ENCODE data around the gene AFG1L. TPM values are rescaled to one million over a fixed set of nuclear protein-coding genes. Genes with fewer than 3 reads are reported as not detected.
"Not testable (repeated sequence)": the region's sequence is repeated elsewhere in the genome, so short reads cannot be mapped to it uniquely, and the experiment has no call there.

The AFG1L gene
- total RNA-seq, 1 donor from 2014 or later = 13.3 TPM

DNA sequence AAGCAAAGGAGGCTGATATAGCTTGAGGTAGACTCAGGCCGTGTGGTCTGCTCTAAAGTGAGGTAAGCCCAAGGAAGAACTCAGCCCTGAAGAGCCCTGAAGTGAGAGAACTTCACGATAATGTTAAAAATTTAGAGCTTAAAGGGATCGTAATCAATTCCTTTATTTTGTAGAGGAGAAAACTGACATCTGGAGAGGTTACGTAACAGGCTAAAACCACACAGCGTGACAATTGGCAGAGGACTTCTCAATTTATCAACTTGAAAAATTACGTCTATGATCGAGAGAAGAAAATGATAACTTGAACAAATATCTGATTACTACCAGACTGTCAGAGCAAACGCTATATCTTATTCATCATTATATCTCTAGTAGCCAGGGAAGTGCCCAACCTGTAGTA lies 144.1 kb downstream of the AFG1L start:
- no peaks in the 10 kb centered on the region for H3K9me3 ChIP-seq (replicated peaks)
- no peaks in the 10 kb centered on the region for H3K27me3 ChIP-seq (ENCODE audit: low read depth)
- H3K4me3 ChIP-seq = no peak overlapping the region
- H3K36me3 ChIP-seq = no peaks in the 10 kb centered on the region
- H3K27ac ChIP-seq (replicated peaks) = no peak overlapping the region
- intact Hi-C loops (cut with micrococcal nuclease) = no loop called here
- TF ChIP-seq, protein P1, sequence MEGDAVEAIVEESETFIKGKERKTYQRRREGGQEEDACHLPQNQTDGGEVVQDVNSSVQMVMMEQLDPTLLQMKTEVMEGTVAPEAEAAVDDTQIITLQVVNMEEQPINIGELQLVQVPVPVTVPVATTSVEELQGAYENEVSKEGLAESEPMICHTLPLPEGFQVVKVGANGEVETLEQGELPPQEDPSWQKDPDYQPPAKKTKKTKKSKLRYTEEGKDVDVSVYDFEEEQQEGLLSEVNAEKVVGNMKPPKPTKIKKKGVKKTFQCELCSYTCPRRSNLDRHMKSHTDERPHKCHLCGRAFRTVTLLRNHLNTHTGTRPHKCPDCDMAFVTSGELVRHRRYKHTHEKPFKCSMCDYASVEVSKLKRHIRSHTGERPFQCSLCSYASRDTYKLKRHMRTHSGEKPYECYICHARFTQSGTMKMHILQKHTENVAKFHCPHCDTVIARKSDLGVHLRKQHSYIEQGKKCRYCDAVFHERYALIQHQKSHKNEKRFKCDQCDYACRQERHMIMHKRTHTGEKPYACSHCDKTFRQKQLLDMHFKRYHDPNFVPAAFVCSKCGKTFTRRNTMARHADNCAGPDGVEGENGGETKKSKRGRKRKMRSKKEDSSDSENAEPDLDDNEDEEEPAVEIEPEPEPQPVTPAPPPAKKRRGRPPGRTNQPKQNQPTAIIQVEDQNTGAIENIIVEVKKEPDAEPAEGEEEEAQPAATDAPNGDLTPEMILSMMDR (IDR thresholded peaks at IDR 0.05; ENCODE audit: borderline replicate concordance) = no peak
- no peak for DNase-seq
- no peaks in the 10 kb centered on the region for H3K4me1 ChIP-seq

GRCh38 chr6:108441141-108441540 lies 146.3 kb downstream of the AFG1L start:
- intact Hi-C loops (cut with micrococcal nuclease) = no loop called here
- TF ChIP-seq, protein P1 (IDR thresholded peaks at IDR 0.05; ENCODE audit: borderline replicate concordance) = no peak
- no peak for DNase-seq
- no peaks in the 10 kb centered on the region for H3K36me3 ChIP-seq
- H3K27me3 ChIP-seq (ENCODE audit: low read depth) = no peaks in the 10 kb centered on the region
- H3K9me3 ChIP-seq (replicated peaks) = no peaks in the 10 kb centered on the region
- no peak overlapping the region for H3K4me3 ChIP-seq
- H3K27ac ChIP-seq (replicated peaks) = no peak overlapping the region
- H3K4me1 ChIP-seq = no peaks in the 10 kb centered on the region

DNA sequence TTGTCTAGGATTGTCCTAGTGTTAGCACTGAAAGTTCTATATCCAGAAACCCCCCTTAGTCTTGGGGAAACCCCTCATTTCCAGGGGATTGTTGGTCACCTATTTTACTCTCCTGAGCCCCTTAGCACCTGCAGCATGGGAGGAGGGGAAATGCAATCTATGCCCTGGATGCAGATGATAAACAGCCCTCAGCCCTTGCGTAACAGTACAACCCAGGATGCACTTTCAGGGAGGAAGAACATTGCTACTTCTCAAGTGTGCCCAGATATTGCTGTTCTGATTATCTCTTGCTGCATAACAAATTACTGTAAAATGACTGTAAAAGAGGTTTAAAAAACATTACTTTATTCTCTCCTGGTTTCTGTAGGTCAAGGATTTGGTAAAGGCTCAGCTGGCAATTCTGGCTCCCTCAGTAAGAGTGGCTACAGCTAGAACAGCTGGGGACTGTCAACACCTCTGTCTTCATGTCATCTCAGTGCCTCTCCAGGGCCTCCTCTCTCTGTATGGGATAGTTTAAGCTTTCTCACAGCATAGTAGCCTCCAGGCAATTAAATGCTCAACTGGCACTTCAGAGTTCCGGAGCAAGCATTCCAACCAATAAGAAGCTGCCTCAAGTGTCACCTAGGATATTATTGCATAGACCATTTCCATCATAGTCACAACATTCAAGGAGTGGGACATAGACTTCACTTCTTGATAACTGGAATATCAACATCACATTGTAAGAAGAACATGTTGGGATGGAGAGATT lies 148.1 kb downstream of the AFG1L start:
- DNase-seq = no peak
- Histone ChIP-seq H3K4me1 (no peaks in the 10 kb centered on the region), H3K36me3 (no peaks in the 10 kb centered on the region), H3K4me3 (no peak overlapping the region), H3K27me3 (ENCODE audit: low read depth) (no peaks in the 10 kb centered on the region), H3K27ac (replicated peaks) (no peak overlapping the region), H3K9me3 (replicated peaks) (no peaks in the 10 kb centered on the region)
- TF ChIP-seq, protein P1 (IDR thresholded peaks at IDR 0.05; ENCODE audit: borderline replicate concordance) = no peak
- intact Hi-C loops (cut with micrococcal nuclease) = no loop called here

- Histone ChIP-seq H3K27me3 (ENCODE audit: low read depth) (no peaks in the 10 kb centered on the region), H3K36me3 (no peaks in the 10 kb centered on the region), H3K9me3 (replicated peaks) (no peaks in the 10 kb centered on the region), H3K4me3 (no peak overlapping the region), H3K4me1 (no peaks in the 10 kb centered on the region), H3K27ac (replicated peaks) (no peak overlapping the region)
- DNase-seq = no peak
- intact Hi-C loops (cut with micrococcal nuclease) = no loop called here
- TF ChIP-seq, protein P1 (IDR thresholded peaks at IDR 0.05; ENCODE audit: borderline replicate concordance) = no peak
These were observed 151.8 kb downstream of the AFG1L start for GRCh38 chr6:108446629-108447150.

GRCh38 chr6:108448481-108448880 lies 153.6 kb downstream of the AFG1L start:
- Histone ChIP-seq H3K4me3 (no peak overlapping the region), H3K4me1 (peaks cover 13% of the 10 kb centered on the region), H3K27ac (replicated peaks) (no peak overlapping the region), H3K36me3 (no peaks in the 10 kb centered on the region), H3K9me3 (replicated peaks) (no peaks in the 10 kb centered on the region), H3K27me3 (ENCODE audit: low read depth) (no peaks in the 10 kb centered on the region)
- TF ChIP-seq, protein P1 (IDR thresholded peaks at IDR 0.05; ENCODE audit: borderline replicate concordance) = no peak
- intact Hi-C loops (cut with micrococcal nuclease) = no loop called here
- no peak for DNase-seq

DNA sequence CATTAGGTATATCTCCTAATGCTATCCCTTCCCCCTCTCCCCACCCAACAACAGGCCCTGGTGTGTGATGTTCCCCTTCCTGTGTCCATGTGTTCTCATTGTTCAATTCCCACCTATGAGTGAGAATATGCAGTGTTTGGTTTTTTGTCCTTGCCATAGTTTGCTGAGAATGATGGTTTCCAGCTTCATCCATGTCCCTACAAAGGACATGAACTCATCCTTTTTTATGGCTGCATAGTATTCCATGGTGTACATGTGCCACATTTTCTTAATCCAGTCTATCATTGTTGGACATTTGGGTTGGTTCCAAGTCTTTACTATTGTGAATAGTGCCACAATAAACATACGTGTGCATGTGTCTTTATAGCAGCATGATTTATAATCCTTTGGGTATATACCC lies 154.9 kb downstream of the AFG1L start:
- intact Hi-C loops (cut with micrococcal nuclease); H3K9me3 ChIP-seq (replicated peaks): not testable (repeated sequence)

More for the DNA sequence above, 154.9 kb downstream of the AFG1L start:
- H3K27ac ChIP-seq (replicated peaks); DNase-seq; H3K27me3 ChIP-seq (ENCODE audit: low read depth); H3K36me3 ChIP-seq; H3K4me3 ChIP-seq: not testable (repeated sequence)
- peaks cover 22% of the 10 kb centered on the region for H3K4me1 ChIP-seq
